Activated B cell treated with CpG ODN at 0.5 μM for 24 hours (primary cell): ENCODE data around the gene SMOC2. TPM values are rescaled to one million over a fixed set of nuclear protein-coding genes. Genes with fewer than 3 reads are reported as not detected.

Experiments used
- ATAC-seq: fragments of 200-7000 bp; cut with Tn5 transposase; one replicate; pipeline ENCODE4 v1.10.0; 2021; ENCODE audit warnings: low read depth, mild to moderate bottlenecking, moderate library complexity
- CTCF ChIA-PET: fragments of 350-600 bp; sonication (Branson Sonifier 250); formaldehyde crosslinking; loops from one replicate; lab custom pipeline; 2021; ENCODE audit warnings: antibody characterized with exemption; lab: Charles Lee
- POLR2A ChIA-PET: fragments of 350-600 bp; sonication (Branson Sonifier 250); formaldehyde crosslinking; loops from one replicate; lab custom pipeline; 2021; ENCODE audit warnings: antibody characterized with exemption; lab: Charles Lee
- DNase-seq: peaks from one replicate; pipeline ENCODE4 v3.0.0; 2022
- H3K27ac Mint-ChIP-seq: one replicate; pipeline ENCODE4 v1.8.0; 2020; ENCODE audit warnings: mixed read lengths
- H3K27me3 Mint-ChIP-seq: one replicate; pipeline ENCODE4 v1.8.0; 2021; ENCODE audit warnings: mixed read lengths
- H3K36me3 Mint-ChIP-seq: one replicate; pipeline ENCODE4 v1.8.0; 2021; ENCODE audit warnings: low read depth, mixed read lengths
- H3K4me1 Mint-ChIP-seq: one replicate; pipeline ENCODE4 v1.8.0; 2021; ENCODE audit warnings: mixed read lengths
- H3K4me3 Mint-ChIP-seq: one replicate; pipeline ENCODE4 v1.8.0; 2020; ENCODE audit warnings: mild to moderate bottlenecking, mixed read lengths
- H3K9me3 Mint-ChIP-seq: one replicate; pipeline ENCODE4 v1.8.0; 2020; ENCODE audit warnings: mixed read lengths
- CTCF ChIP-seq: fragments of 200-600 bp; IDR thresholded peaks from one replicate; pipeline ENCODE4 v1.8.0; 2022; ENCODE audit warnings: antibody characterized with exemption, mild to moderate bottlenecking
- intact Hi-C: fragments of 100-400 bp; cut with micrococcal nuclease; formaldehyde crosslinking; loops from one replicate; pipeline ENCODE4 v1.15.1; 2024
- total RNA-seq: library from RNA; stranded (reverse); gene quantifications from 2 replicates; pipeline ENCODE4 v1.2.3, GENCODE V29; 2022

SMOC2 gene
- total RNA-seq, 1 donor from 2014 or later, result not detected

- Mint-ChIP-seq H3K36me3 (no peaks in the 10 kb centered on the region), H3K4me1 (no peaks in the 10 kb centered on the region)
Observed at GRCh38 chr6:168666170-168666569, 225.2 kb downstream of the SMOC2 start.

GRCh38 chr6:168666699-168667427 lies 225.9 kb downstream of the SMOC2 start:
- Mint-ChIP-seq H3K27ac (no peak overlapping the region), H3K36me3 (no peaks in the 10 kb centered on the region), H3K27me3 (no peaks in the 10 kb centered on the region), H3K9me3 (no peaks in the 10 kb centered on the region), H3K4me3 (no peak overlapping the region), H3K4me1 (no peaks in the 10 kb centered on the region)
- TF ChIP-seq CTCF, result no peak
- CTCF ChIA-PET, result no interaction called here
- intact Hi-C loops, result no loop called here
- POLR2A ChIA-PET, result no interaction called here
- no peak for DNase-seq
- ATAC-seq, result no peak

More at GRCh38 chr6:168666170-168666569, 225.2 kb downstream of the SMOC2 start:
- Mint-ChIP-seq H3K27ac (no peak overlapping the region), H3K4me3 (no peak overlapping the region), H3K9me3 (no peaks in the 10 kb centered on the region), H3K27me3 (no peaks in the 10 kb centered on the region)
- ChIA-PET POLR2A (no interaction called here), CTCF (no interaction called here)
- intact Hi-C loops, result no loop called here
- DNase-seq, result no peak
- no peak for ATAC-seq
- TF ChIP-seq CTCF, result no peak

- Mint-ChIP-seq H3K27ac (no peak overlapping the region), H3K27me3 (no peaks in the 10 kb centered on the region), H3K9me3 (no peaks in the 10 kb centered on the region), H3K4me1 (no peaks in the 10 kb centered on the region), H3K36me3 (no peaks in the 10 kb centered on the region), H3K4me3 (no peak overlapping the region)
- no peak for TF ChIP-seq CTCF
- DNase-seq, result no peak
- intact Hi-C loops, result no loop called here
- ChIA-PET POLR2A (no interaction called here), CTCF (no interaction called here)
- no peak for ATAC-seq
Observed at GRCh38 chr6:168667428-168667805, 226.4 kb downstream of the SMOC2 start.

GRCh38 chr6:168670401-168670985 lies 229.5 kb downstream of the SMOC2 start:
- Mint-ChIP-seq H3K36me3 (no peaks in the 10 kb centered on the region), H3K27ac (no peak overlapping the region), H3K4me3 (no peak overlapping the region), H3K4me1 (no peaks in the 10 kb centered on the region), H3K27me3 (no peaks in the 10 kb centered on the region), H3K9me3 (no peaks in the 10 kb centered on the region)
- ChIA-PET POLR2A (no interaction called here), CTCF (no interaction called here)
- DNase-seq, result no peak
- no peak for ATAC-seq
- intact Hi-C loops, result no loop called here
- TF ChIP-seq CTCF, result no peak

GRCh38 chr6:168671028-168671862 lies 230.3 kb downstream of the SMOC2 start:
- POLR2A ChIA-PET, result no interaction called here
- no peaks in the 10 kb centered on the region for H3K9me3 Mint-ChIP-seq
- intact Hi-C loops, result no loop called here
- H3K36me3 Mint-ChIP-seq, result no peaks in the 10 kb centered on the region
- H3K4me1 Mint-ChIP-seq, result no peaks in the 10 kb centered on the region
- ATAC-seq (no peak), DNase-seq (no peak)
- H3K27ac Mint-ChIP-seq, result no peak overlapping the region
- TF ChIP-seq CTCF, result no peak
- no peaks in the 10 kb centered on the region for H3K27me3 Mint-ChIP-seq
- CTCF ChIA-PET, result no interaction called here
- H3K4me3 Mint-ChIP-seq, result no peak overlapping the region
